AG08396 (cell line): ENCODE data around the gene FAM156B.
A peak's percentile ranks its signal among the peaks of the same experiment; 100 is the strongest.
"Not testable (repeated sequence)": the region's sequence is repeated elsewhere in the genome, so short reads cannot be mapped to it uniquely, and the experiment has no call there.

Experiments
- DNase-seq: peaks from one replicate; pipeline ENCODE4 v3.0.0; 2012; ENCODE audit warnings: low spot score, mixed read lengths

FAM156B gene

GRCh38 chrX:52923781-52924241 is 26.7 kb downstream of the FAM156B start:
- DNase-seq: peak; percentile 2

- DNase-seq: not testable (repeated sequence)
These were observed 33.1 kb downstream of the FAM156B start for GRCh38 chrX:52930214-52930613.

GRCh38 chrX:52933213-52933612 is 36.1 kb downstream of the FAM156B start:
- DNase-seq: no peak

- DNase-seq: no peak
These were observed 37.0 kb downstream of the FAM156B start for GRCh38 chrX:52933976-52934703.

GRCh38 chrX:52934704-52935469 is 37.8 kb downstream of the FAM156B start:
- peak; percentile 92 for DNase-seq

GRCh38 chrX:52935470-52935784 is 38.3 kb downstream of the FAM156B start:
- DNase-seq: not testable (repeated sequence)

GRCh38 chrX:52940704-52941103 is 43.6 kb downstream of the FAM156B start:
- DNase-seq: not testable (repeated sequence)

- not testable (repeated sequence) for DNase-seq
These were observed 44.6 kb downstream of the FAM156B start for GRCh38 chrX:52941728-52942127.

GRCh38 chrX:52945838-52946494 is 48.8 kb downstream of the FAM156B start:
- DNase-seq: not testable (repeated sequence)

- not testable (repeated sequence) for DNase-seq
These were observed 50.4 kb downstream of the FAM156B start for GRCh38 chrX:52947501-52947900.

GRCh38 chrX:52948265-52948664 is 51.1 kb downstream of the FAM156B start:
- not testable (repeated sequence) for DNase-seq

- not testable (repeated sequence) for DNase-seq
These were observed 52.2 kb downstream of the FAM156B start for GRCh38 chrX:52949325-52949724.

GRCh38 chrX:52949884-52950283 is 52.8 kb downstream of the FAM156B start:
- DNase-seq: not testable (repeated sequence)
